ENCODE results near the gene SEMA6A.

Gene SEMA6A

DNA sequence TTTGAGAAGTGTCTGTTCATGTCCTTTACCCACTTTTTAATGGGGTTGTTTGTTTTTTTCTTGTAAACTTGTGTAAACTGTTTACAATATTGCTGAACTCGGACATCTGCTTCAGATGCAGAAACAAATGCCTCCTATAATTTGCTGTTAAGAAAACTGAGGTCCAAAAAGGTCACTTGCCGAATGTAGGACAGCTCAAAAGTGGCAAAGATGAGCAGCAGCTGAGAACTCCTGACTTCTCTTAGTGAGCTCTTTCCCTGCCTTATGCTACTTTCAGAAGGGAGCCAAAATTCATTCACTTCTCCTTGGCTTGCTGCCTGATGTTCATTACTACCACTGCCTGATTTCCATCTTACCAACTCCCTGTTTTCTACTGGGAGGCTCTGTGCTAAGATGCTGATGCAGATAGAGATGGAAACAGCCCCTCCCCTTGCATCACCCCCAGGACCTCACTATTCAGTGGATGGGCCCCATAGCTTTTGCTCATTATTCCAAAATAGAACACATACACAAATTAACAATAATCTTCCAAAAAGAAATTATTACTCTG lies 60.1 kb downstream of the SEMA6A start:
- DNase-seq (ENCODE audit: low spot score in 2 of 2) (no peak), ATAC-seq (ENCODE audit: low read depth) (no peak)
- H3K9me3 Mint-ChIP-seq: peaks cover 4% of the 10 kb centered on the region
- H3K4me1 Mint-ChIP-seq: no peaks in the 10 kb centered on the region
- H3K27me3 Mint-ChIP-seq: no peaks in the 10 kb centered on the region
- H3K36me3 Mint-ChIP-seq: peaks cover 21% of the 10 kb centered on the region
- H3K4me3 Mint-ChIP-seq: no peak overlapping the region
- no peak overlapping the region for H3K27ac Mint-ChIP-seq

DNA sequence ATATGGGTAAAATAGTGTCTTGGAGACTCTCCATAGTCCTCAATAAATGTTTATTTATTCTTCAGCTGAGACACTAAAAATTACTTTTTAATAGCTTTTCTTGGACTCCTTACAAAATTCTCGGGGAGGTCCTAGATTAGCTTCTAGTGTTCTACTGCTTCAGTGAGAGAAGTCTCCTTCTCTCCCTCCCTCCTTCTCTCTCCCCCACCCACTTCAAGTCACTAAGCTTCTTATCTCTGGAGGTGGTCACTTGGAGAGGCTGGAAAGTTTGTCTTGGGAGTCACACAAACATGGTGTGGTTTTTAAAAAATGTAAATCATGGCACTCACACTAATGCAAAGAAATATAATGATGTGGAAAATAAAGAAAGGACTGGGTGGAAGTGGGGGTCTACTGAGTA lies 64.1 kb downstream of the SEMA6A start:
- Mint-ChIP-seq H3K9me3 (peaks cover 4% of the 10 kb centered on the region), H3K36me3 (peaks cover 10% of the 10 kb centered on the region), H3K27ac (no peak overlapping the region), H3K4me3 (no peak overlapping the region), H3K27me3 (no peaks in the 10 kb centered on the region), H3K4me1 (no peaks in the 10 kb centered on the region)
- ATAC-seq (ENCODE audit: low read depth) (no peak), DNase-seq (ENCODE audit: low spot score in 2 of 2) (no peak)

DNA sequence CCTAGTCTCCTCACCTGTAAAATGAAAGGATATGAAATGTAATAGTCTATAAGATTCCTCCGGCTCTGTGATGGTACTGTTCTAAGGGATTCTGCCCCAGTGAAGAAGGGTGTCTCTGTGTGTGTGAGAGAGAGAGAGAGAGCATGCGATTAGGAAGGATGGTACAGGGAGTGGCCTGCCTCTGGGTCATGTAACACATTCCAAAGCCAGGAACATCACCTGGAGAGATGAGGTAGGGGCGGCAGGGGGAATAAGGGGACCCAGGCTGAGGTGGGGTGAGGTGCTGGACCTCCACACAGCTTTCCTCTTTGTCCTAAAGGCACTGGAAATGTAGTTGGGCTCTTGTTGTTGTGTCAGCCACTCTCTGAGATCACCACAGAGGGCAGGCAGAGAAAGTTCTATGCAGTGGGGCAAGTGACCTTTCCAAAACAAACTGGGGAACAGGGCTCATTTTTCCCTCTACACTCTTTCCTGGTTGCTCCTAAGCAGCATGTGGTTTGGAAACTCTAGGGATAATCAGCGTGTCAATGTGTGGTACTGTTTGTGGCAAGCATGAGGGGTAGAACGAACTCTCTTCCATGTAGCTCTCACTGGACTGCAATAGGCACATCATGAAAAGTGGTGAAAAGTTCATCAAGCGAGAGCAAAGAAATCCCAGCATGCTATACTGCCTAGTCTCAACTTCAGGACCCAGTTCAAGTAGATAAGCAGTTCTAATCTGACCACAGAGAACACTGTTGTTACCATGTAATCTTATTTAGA lies 65.0 kb downstream of the SEMA6A start:
- Mint-ChIP-seq H3K9me3 (peaks cover 4% of the 10 kb centered on the region), H3K36me3 (peaks cover 12% of the 10 kb centered on the region), H3K27me3 (no peaks in the 10 kb centered on the region), H3K4me1 (no peaks in the 10 kb centered on the region), H3K27ac (no peak overlapping the region), H3K4me3 (no peak overlapping the region)
- no peak for DNase-seq (ENCODE audit: low spot score in 2 of 2)
- no peak for ATAC-seq (ENCODE audit: low read depth)

DNA sequence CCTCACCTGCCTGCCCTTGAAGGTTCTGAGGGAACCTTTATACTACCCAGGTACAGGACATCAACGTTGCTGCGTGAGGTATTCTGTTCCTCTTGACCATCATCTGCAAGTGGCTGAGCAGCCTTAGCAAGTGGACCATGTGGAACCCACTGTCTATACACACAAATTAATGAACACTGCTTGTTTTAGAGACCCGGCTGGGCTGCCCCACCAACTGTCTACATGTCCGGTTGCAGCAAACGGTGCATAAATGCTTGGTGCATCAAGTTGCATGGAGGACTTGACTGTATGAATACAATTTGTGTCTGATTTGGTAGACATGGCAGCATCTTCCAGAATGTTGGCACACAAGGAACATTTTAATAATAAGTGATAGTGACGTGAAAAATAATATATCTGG lies 65.8 kb downstream of the SEMA6A start:
- Mint-ChIP-seq H3K4me1 (no peaks in the 10 kb centered on the region), H3K27me3 (no peaks in the 10 kb centered on the region), H3K36me3 (peaks cover 11% of the 10 kb centered on the region), H3K9me3 (peaks cover 3% of the 10 kb centered on the region), H3K4me3 (no peak overlapping the region), H3K27ac (no peak overlapping the region)
- no peak for DNase-seq (ENCODE audit: low spot score in 2 of 2)
- no peak for ATAC-seq (ENCODE audit: low read depth)

DNA sequence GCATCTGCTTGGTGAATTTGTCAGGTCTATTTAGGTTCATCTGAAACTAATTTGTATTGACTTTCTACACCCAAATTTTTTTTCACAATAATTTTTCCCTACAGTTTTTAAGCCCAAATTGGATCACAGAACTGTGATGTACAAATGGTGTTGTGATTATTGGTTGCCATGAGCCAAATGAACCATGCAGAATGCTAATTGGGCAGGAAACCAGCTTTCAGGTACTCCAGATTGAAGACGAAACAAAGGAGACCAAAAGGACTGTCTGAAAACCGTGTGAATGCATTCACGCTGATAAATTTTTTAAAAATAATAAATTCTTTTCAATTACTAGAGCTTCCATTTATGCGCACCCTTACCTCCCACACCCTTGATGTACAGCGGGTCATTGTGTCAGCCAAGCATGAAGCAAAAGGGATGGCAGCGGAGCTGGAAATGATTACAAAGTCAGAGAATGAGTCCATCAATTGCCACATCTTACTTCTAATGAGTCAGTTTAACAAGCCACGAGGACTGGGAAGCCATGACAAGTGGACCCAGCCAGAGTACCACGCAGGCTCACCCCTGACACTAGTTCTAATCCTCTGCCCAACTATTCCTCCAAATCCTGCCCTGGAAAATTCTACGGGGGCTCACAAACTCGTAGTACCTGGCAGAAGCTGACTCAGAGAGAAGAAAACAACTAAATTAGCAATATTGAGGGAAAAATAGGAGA lies 66.5 kb downstream of the SEMA6A start:
- no peak overlapping the region for H3K4me3 Mint-ChIP-seq
- H3K27ac Mint-ChIP-seq: no peak overlapping the region
- no peaks in the 10 kb centered on the region for H3K4me1 Mint-ChIP-seq
- H3K36me3 Mint-ChIP-seq: peaks cover 5% of the 10 kb centered on the region
- no peak for ATAC-seq (ENCODE audit: low read depth)
- no peak for DNase-seq (ENCODE audit: low spot score in 2 of 2)
- H3K9me3 Mint-ChIP-seq: no peaks in the 10 kb centered on the region
- H3K27me3 Mint-ChIP-seq: no peaks in the 10 kb centered on the region

DNA sequence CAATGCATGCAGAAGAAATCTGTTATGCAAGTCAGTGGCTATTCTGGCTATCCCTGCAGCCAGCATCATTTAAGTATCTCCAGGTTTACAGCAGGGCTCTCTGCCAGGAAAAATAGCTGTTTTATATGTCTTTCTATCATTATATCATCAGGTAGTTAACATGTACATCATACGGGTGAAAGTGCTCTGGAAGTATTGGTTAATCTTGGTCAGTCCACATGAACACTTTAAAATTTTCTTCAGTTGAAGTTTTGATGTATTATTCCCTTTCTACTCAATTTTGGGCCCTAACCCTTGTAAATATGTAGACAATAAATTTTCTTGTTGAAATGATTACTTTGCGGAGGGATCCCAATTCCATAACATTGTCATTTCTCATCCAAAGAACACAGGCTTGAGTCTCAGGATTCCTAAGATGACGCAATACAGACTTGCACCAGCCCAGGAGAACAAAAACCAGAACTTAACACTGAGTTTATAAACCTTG lies 67.5 kb downstream of the SEMA6A start:
- Mint-ChIP-seq H3K4me1 (no peaks in the 10 kb centered on the region), H3K9me3 (no peaks in the 10 kb centered on the region), H3K27me3 (no peaks in the 10 kb centered on the region), H3K36me3 (peaks cover 7% of the 10 kb centered on the region), H3K4me3 (no peak overlapping the region), H3K27ac (no peak overlapping the region)
- no peak for DNase-seq (ENCODE audit: low spot score in 2 of 2)
- no peak for ATAC-seq (ENCODE audit: low read depth)

DNA sequence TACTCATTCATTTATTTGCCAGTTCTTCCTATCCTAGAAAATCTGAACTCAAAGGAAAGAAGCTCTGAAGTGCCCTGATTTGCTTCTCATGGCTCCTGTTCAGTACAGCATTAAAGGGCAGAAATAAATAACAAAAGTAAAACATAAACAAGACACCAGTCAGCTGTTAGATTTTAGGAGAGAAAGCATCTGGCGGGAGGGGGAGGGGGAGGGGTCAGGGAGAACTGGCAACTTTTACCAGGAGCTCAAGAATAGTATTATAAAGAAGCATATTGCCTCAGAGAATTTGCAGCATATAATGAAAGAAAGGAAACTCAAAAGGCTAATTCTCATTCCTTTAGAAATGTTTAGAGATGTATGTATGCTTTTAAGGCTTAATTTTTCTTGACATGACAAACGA lies 68.1 kb downstream of the SEMA6A start:
- Mint-ChIP-seq H3K36me3 (peaks cover 4% of the 10 kb centered on the region), H3K4me3 (no peak overlapping the region), H3K9me3 (no peaks in the 10 kb centered on the region), H3K27ac (no peak overlapping the region), H3K27me3 (no peaks in the 10 kb centered on the region), H3K4me1 (no peaks in the 10 kb centered on the region)
- DNase-seq (ENCODE audit: low spot score in 2 of 2): no peak
- no peak for ATAC-seq (ENCODE audit: low read depth)

DNA sequence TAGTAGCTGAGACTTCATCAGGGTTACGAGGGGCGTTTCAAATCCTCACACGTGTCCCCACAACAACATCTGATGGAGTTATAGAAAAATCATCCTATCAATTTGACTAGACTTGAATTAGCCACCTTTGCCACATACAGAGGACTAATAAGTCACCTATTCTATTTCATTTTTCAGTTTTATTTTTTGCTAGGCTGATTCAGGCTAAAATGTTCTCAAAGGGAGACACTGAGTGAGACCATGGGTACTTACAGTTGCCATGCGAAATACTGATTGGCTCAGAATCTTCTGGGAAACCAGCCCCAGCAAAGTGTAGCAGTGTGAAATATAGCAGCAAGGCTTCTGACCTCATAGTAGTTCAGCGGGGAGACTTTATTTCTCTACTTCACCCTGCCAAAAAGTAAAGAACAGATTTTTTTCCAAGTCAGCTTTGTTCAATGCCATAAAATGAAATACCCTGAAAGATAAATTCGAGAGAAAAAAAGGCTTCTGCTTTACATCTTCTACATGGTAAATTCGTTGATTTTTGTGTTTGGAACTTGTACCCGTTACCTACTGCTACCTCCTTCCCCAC lies 69.9 kb downstream of the SEMA6A start:
- no peaks in the 10 kb centered on the region for H3K4me1 Mint-ChIP-seq
- H3K27ac Mint-ChIP-seq: no peak overlapping the region
- DNase-seq (ENCODE audit: low spot score in 2 of 2): no peak
- peaks cover 6% of the 10 kb centered on the region for H3K36me3 Mint-ChIP-seq
- H3K27me3 Mint-ChIP-seq: no peaks in the 10 kb centered on the region
- no peak for ATAC-seq (ENCODE audit: low read depth)
- no peak overlapping the region for H3K4me3 Mint-ChIP-seq
- no peaks in the 10 kb centered on the region for H3K9me3 Mint-ChIP-seq

DNA sequence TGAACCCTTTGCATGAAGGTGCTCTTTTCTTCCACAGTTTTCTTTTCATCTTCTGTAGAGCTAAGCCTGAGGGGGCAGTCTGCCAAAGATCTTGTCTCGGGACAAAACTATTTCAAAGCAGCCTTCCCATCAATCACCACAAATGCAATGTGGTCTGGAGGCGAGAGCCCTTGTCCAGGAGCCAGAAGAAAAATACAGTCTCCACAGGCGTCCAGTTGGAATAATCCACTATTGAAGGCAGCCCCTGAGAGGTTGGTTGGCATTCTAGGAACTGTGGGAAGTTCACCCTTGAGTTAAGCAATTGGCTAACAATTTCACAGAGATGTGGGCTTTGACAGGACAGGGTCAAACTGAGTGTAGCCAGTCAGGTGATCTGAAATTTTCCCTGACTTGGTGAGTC lies 72.0 kb downstream of the SEMA6A start:
- Mint-ChIP-seq H3K4me1 (no peaks in the 10 kb centered on the region), H3K9me3 (no peaks in the 10 kb centered on the region)

DNA sequence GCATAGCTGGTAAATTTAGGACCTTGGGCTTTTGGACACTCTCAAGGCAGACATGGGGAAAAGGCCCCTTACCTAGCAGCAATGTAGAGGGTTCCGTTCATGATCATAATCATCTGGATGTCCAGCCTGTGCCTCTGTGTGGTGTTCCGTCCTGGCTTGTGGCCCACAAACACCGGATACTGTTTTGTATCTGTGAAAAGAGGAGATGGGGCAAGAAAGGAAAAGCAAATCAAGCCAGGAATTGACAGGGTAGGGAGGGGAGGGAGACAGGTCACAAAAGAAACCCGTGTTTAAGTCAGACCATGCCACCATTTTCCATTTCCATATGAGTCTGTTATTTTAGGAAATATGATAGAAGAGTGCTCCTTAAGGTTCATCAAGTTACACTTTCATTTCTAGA lies 72.5 kb downstream of the SEMA6A start:
- no peak overlapping the region for H3K27ac Mint-ChIP-seq
- no peaks in the 10 kb centered on the region for H3K4me1 Mint-ChIP-seq
- H3K27me3 Mint-ChIP-seq: no peaks in the 10 kb centered on the region
- no peaks in the 10 kb centered on the region for H3K9me3 Mint-ChIP-seq
- no peak overlapping the region for H3K4me3 Mint-ChIP-seq
- peaks cover 6% of the 10 kb centered on the region for H3K36me3 Mint-ChIP-seq
- ATAC-seq (ENCODE audit: low read depth) (no peak), DNase-seq (ENCODE audit: low spot score in 2 of 2) (no peak)

More for the DNA sequence above, 72.0 kb downstream of the SEMA6A start:
- no peak for DNase-seq (ENCODE audit: low spot score in 2 of 2)
- Mint-ChIP-seq H3K27ac (no peak overlapping the region), H3K36me3 (peaks cover 6% of the 10 kb centered on the region), H3K4me3 (no peak overlapping the region), H3K27me3 (no peaks in the 10 kb centered on the region)
- ATAC-seq (ENCODE audit: low read depth): no peak

DNA sequence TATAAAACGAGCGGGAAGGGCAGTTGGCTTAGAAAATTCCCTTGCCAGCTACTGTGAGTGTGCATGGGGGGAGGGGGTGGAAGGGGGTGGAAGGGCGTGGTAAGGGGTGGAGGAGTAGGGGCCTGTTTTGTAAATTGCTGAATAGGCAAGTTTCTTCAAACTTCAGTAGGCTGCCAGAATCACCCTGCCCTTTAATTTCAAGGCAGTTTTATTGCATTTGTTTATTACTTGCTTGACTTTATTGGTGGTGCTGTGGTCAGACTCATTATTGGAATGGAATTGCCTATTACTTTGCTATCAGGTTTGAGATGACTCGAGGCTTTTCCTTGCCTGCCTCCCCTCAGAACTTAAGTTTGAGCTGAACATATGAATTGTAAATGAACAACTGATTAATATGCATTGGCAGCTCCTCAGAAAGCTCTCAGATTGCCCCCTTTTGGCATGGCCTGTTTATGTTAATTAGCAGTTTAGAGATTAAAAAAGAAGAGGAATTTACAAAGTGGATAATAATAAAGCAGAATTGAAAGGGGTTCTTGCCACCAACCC lies 76.0 kb downstream of the SEMA6A start:
- H3K27ac Mint-ChIP-seq: no peak overlapping the region
- H3K9me3 Mint-ChIP-seq: no peaks in the 10 kb centered on the region
- peaks cover 7% of the 10 kb centered on the region for H3K36me3 Mint-ChIP-seq
- ATAC-seq (ENCODE audit: low read depth) (no peak), DNase-seq (ENCODE audit: low spot score in 2 of 2) (no peak)
- no peaks in the 10 kb centered on the region for H3K27me3 Mint-ChIP-seq
- no peak overlapping the region for H3K4me3 Mint-ChIP-seq
- H3K4me1 Mint-ChIP-seq: peaks cover 3% of the 10 kb centered on the region

DNA sequence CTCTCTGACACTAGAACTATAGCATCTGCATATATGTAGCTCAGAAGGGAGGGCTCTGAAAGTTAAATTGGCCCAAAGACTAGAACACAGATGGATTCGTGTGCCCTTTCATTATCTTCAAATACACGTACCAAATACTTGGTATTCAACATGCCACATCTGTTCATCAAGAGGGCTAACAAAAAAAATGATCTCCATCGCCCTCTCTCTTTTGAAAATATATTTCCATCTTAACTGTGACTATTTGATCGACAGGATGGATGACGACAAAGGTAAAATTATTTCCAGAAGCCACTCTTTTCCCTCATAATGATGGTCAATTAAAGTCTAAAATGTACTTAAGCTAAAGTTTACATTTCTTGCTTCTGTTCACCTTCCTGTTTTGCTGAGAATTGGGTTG lies 77.0 kb downstream of the SEMA6A start:
- peaks cover 6% of the 10 kb centered on the region for H3K4me1 Mint-ChIP-seq
- H3K9me3 Mint-ChIP-seq: no peaks in the 10 kb centered on the region
- H3K4me3 Mint-ChIP-seq: no peak overlapping the region
- H3K27ac Mint-ChIP-seq: no peak overlapping the region
- peaks cover 6% of the 10 kb centered on the region for H3K36me3 Mint-ChIP-seq
- ATAC-seq (ENCODE audit: low read depth) (no peak), DNase-seq (ENCODE audit: low spot score in 2 of 2) (no peak)
- H3K27me3 Mint-ChIP-seq: no peaks in the 10 kb centered on the region

DNA sequence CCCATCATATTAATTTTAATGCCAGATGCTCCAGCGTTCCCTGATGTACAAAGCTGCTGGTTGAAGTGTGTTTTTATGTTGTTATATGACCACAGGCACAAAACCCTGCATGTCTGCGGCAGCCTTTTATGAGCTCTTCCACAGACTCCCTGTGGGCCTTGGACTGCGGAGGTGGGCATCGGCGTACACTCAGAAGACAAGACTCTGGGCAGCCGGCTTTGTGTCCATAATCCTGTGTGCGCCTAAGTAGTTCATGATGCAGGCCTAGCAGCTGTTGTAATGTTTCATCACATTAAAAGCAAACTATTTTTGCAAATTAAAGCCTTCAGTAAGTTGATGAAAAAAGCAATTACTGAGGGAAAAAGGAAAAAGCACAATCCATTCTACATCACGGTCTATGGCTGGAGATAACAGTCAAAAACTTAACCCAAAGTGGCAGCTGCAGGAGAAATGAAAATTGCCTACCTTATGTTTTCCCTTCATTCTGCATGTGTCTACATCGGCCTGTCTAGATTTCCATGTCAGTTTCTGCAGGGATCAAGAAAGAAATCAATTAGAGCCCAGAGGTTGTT lies 78.8 kb downstream of the SEMA6A start:
- H3K4me1 Mint-ChIP-seq: peaks cover 6% of the 10 kb centered on the region
- H3K36me3 Mint-ChIP-seq: peaks cover 4% of the 10 kb centered on the region
- no peak for ATAC-seq (ENCODE audit: low read depth)
- no peak overlapping the region for H3K27ac Mint-ChIP-seq
- H3K27me3 Mint-ChIP-seq: no peaks in the 10 kb centered on the region
- no peak overlapping the region for H3K4me3 Mint-ChIP-seq
- no peak for DNase-seq (ENCODE audit: low spot score in 2 of 2)
- H3K9me3 Mint-ChIP-seq: no peaks in the 10 kb centered on the region

All from memory B cell (primary cell).